CD14-positive monocyte (primary cell): ENCODE data around the gene RSAD2. TPM values are rescaled to one million over a fixed set of nuclear protein-coding genes. Genes with fewer than 3 reads are reported as not detected.
A peak's percentile ranks its signal among the peaks of the same experiment; 100 is the strongest.

Experiments used
- DNase-seq, 3 donors: peaks; one replicate each; pipeline ENCODE4 v3.0.0-alpha.2; 2011 to 2022
- H2AFZ ChIP-seq: 2 replicates; pipeline ENCODE4 v1.6.0; 2012; ENCODE audit warnings: mild to moderate bottlenecking, low read depth, low read length, inconsistent platforms; ENCODE audit not compliant: insufficient read depth, poor library complexity, severe bottlenecking
- H3K27ac ChIP-seq, 2 donors: 1 replicate in 1 of 2; 2 replicates in 1 of 2; pipeline ENCODE4 v1.5.1; 2012 to 2013; ENCODE audit warnings: low read length in 2 of 2, control low read depth in 1 of 2, inconsistent platforms in 1 of 2, low read depth in 1 of 2, mild to moderate bottlenecking in 1 of 2
- H3K27me3 ChIP-seq, 2 donors: one replicate each; pipeline versions ENCODE4 v1.6.0 to v1.6.1; 2011 to 2013; ENCODE audit warnings: low read length in 2 of 2; ENCODE audit not compliant: control insufficient read depth in 2 of 2, insufficient read depth in 2 of 2
- H3K36me3 ChIP-seq, 2 donors: replicated peaks in 1 of 2; 1 replicate in 1 of 2; 2 replicates in 1 of 2; pipeline versions ENCODE4 v1.5.1 to v1.6.1; 2012 to 2013; ENCODE audit warnings: low read length in 2 of 2, control low read depth in 1 of 2, inconsistent platforms in 1 of 2, mild to moderate bottlenecking in 1 of 2; ENCODE audit not compliant: insufficient read depth in 2 of 2, control insufficient read depth in 1 of 2
- H3K4me1 ChIP-seq, 2 donors: 1 replicate in 1 of 2; 2 replicates in 1 of 2; pipeline versions ENCODE4 v1.5.1 to v1.6.1; 2012 to 2013; ENCODE audit warnings: low read length in 2 of 2, control low read depth in 1 of 2, inconsistent platforms in 1 of 2, mild to moderate bottlenecking in 1 of 2, moderate library complexity in 1 of 2; ENCODE audit not compliant: insufficient read depth in 2 of 2, control insufficient read depth in 1 of 2
- H3K4me2 ChIP-seq: replicated peaks from 2 replicates; pipeline ENCODE3; 2012; ENCODE audit warnings: low read length, moderate library complexity, mild to moderate bottlenecking; ENCODE audit not compliant: poor library complexity, severe bottlenecking; ENCODE audit errors: extremely low read depth
- H3K4me3 ChIP-seq, 3 experiments: fragments of 200-600 bp in 1 of 3; sonication (generic) in 1 of 3; replicated peaks in 1 of 3; 1 replicate in 2 of 3; 2 replicates in 1 of 3; pipeline ENCODE4 v1.5.1; 2011 to 2013; ENCODE audit warnings: low read length in 3 of 3, mild to moderate bottlenecking in 3 of 3, control low read depth in 2 of 3, low read depth in 2 of 3, inconsistent platforms in 1 of 3, moderate library complexity in 1 of 3
- H3K79me2 ChIP-seq: 2 replicates; pipeline ENCODE4 v1.6.0; 2012; ENCODE audit warnings: mild to moderate bottlenecking, control low read depth, inconsistent platforms, low read length, moderate library complexity; ENCODE audit not compliant: insufficient read depth
- H3K9ac ChIP-seq: 2 replicates; pipeline ENCODE4 v1.6.0; 2017; ENCODE audit warnings: low read length, mild to moderate bottlenecking; ENCODE audit not compliant: insufficient read depth, poor library complexity, severe bottlenecking
- H3K9me3 ChIP-seq, 2 donors: replicated peaks in 1 of 2; 1 replicate in 1 of 2; 2 replicates in 1 of 2; pipeline versions ENCODE4 v1.5.1 to v1.6.1; 2012 to 2013; ENCODE audit warnings: low read length in 2 of 2, control low read depth in 1 of 2; ENCODE audit not compliant: control insufficient read depth in 1 of 2, insufficient read depth in 1 of 2
- H4K20me1 ChIP-seq: 2 replicates; pipeline ENCODE4 v1.6.0; 2012; ENCODE audit warnings: mild to moderate bottlenecking, low read length, control low read depth, moderate library complexity; ENCODE audit not compliant: insufficient read depth
- H3K27ac Mint-ChIP-seq, 7 donors: one replicate each; pipeline ENCODE4 v1.8.0; 2020; ENCODE audit warnings: mild to moderate bottlenecking in 7 of 7, mixed read lengths in 7 of 7, moderate library complexity in 6 of 7, inconsistent platforms in 2 of 7
- H3K27me3 Mint-ChIP-seq, 3 donors: one replicate each; pipeline ENCODE4 v1.8.0; 2021 to 2022; ENCODE audit warnings: low read depth in 3 of 3, mild to moderate bottlenecking in 3 of 3, mixed read lengths in 3 of 3, moderate library complexity in 3 of 3, inconsistent platforms in 1 of 3
- H3K36me3 Mint-ChIP-seq, 2 donors: one replicate each; pipeline ENCODE4 v1.8.0; 2020; ENCODE audit warnings: mixed read lengths in 2 of 2, inconsistent platforms in 1 of 2, mild to moderate bottlenecking in 1 of 2
- H3K4me1 Mint-ChIP-seq: one replicate; pipeline ENCODE4 v1.8.0; 2020; ENCODE audit warnings: mild to moderate bottlenecking, mixed read lengths
- H3K4me3 Mint-ChIP-seq, 2 donors: one replicate each; pipeline ENCODE4 v1.8.0; 2020; ENCODE audit warnings: mild to moderate bottlenecking in 2 of 2, mixed read lengths in 2 of 2, moderate library complexity in 1 of 2
- H3K9me3 Mint-ChIP-seq, 7 donors: one replicate each; pipeline ENCODE4 v1.8.0; 2020 to 2022; ENCODE audit warnings: mixed read lengths in 7 of 7, mild to moderate bottlenecking in 6 of 7, moderate library complexity in 6 of 7, inconsistent platforms in 2 of 7
- CTCF ChIP-seq: fragments of 200-600 bp; IDR thresholded peaks from one replicate; pipeline ENCODE4 v1.8.0; 2022; ENCODE audit warnings: antibody characterized with exemption, mild to moderate bottlenecking
- WGBS: methylation state at CpG from one replicate; pipeline ENCODE4 v1.1.5; 2013; ENCODE audit warnings: missing lambda C conversion rate; ENCODE audit not compliant: insufficient coverage; 5-methylcytosine and 5-hydroxymethylcytosine counted together
- intact Hi-C, 2 donors: fragments of 100-400 bp; cut with micrococcal nuclease; formaldehyde crosslinking; loops; one replicate each; pipeline versions ENCODE4 v1.15.0 to v1.15.1; 2023
- polyA plus RNA-seq, 3 donors: library from polyadenylated mRNA; depleted of rRNA in 1 of 3; unstranded in 2 of 3; stranded (reverse) in 1 of 3; fragments of 300-500 nt in 2 of 3; fragments of >200 nt in 1 of 3; fragmentation: Illumina TruSeq in 2 of 3; gene quantifications; 1 replicate in 2 of 3; 2 replicates in 1 of 3; pipeline ENCODE4 v1.2.3, GENCODE V29; 2012 to 2021

The RSAD2 gene
- polyA plus RNA-seq, 3 donors, result 6.0 to 12.6 (median 10.3) TPM

GRCh38 chr2:6916224-6916623, 38.6 kb downstream of the RSAD2 start:
- H3K4me3 Mint-ChIP-seq, result no peak overlapping the region
- Histone ChIP-seq H3K27me3 (no peaks in the 10 kb centered on the region), H3K4me1 (peaks cover 11 to 13% of the 10 kb centered on the region in 2 donors), H3K4me3 (no peak overlapping the region), H3K79me2 (peaks cover 4% of the 10 kb centered on the region), H3K4me2 (no peak overlapping the region), H3K9ac (no peak overlapping the region), H4K20me1 (no peaks in the 10 kb centered on the region), H3K36me3 (no peaks in the 10 kb centered on the region), H3K27ac (no peak overlapping the region), H3K9me3 (no peaks in the 10 kb centered on the region), H2AFZ (no peak overlapping the region)
- H3K9me3 Mint-ChIP-seq, result peaks cover 0 to 3% (median 0%) of the 10 kb centered on the region in 7 donors
- H3K36me3 Mint-ChIP-seq, result no peaks in the 10 kb centered on the region
- H3K4me1 Mint-ChIP-seq, result peaks cover 12% of the 10 kb centered on the region
- WGBS, result no CpG with 5 or more reads among the region's 3 CpGs
- no peak overlapping the region for H3K27ac Mint-ChIP-seq
- TF ChIP-seq CTCF, result no peak
- intact Hi-C loops, result loop anchor here in 1 of 2 donors (10.0 kb wide), 1 partner anchor 89 kb away; no protein-coding TSS in a partner anchor
- DNase-seq, result no peak
- H3K27me3 Mint-ChIP-seq, result peaks cover 1 to 15% (median 11%) of the 10 kb centered on the region in 3 donors

- H3K9me3 ChIP-seq, result no peaks in the 10 kb centered on the region
- H3K79me2 ChIP-seq, result peaks cover 4% of the 10 kb centered on the region
- peak overlapping the region; percentile 83 for H2AFZ ChIP-seq
- no peak overlapping the region for H3K9ac ChIP-seq
- TF ChIP-seq CTCF, result no peak
- 52% methylated on average over 6 of the region's 8 CpGs for WGBS
- no peak for DNase-seq
- H3K4me1 Mint-ChIP-seq, result peaks cover 12% of the 10 kb centered on the region
- no peaks in the 10 kb centered on the region for H4K20me1 ChIP-seq
- no peaks in the 10 kb centered on the region for H3K36me3 Mint-ChIP-seq
- H3K4me2 ChIP-seq, result peak overlapping the region; percentile 86
- H3K4me3 Mint-ChIP-seq, result peak overlapping the region in 1 of 2 donors; percentile 72
- intact Hi-C loops, result loop anchor here in 1 of 2 donors (10.0 kb wide), 1 partner anchor 88 kb away; no protein-coding TSS in a partner anchor
- H3K4me1 ChIP-seq, result peaks cover 11 to 13% of the 10 kb centered on the region in 2 donors
- no peak overlapping the region for H3K27ac ChIP-seq
- H3K9me3 Mint-ChIP-seq, result peaks cover 0 to 3% (median 0%) of the 10 kb centered on the region in 7 donors
- no peaks in the 10 kb centered on the region for H3K36me3 ChIP-seq
- H3K27me3 Mint-ChIP-seq, result peaks cover 1 to 15% (median 11%) of the 10 kb centered on the region in 3 donors
- H3K27me3 ChIP-seq, result no peaks in the 10 kb centered on the region
- peak overlapping the region in 1 of 3 experiments; percentile 75 for H3K4me3 ChIP-seq
- H3K27ac Mint-ChIP-seq, result no peak overlapping the region
Measured at GRCh38 chr2:6916736-6917070, 39.1 kb downstream of the RSAD2 start.
